ENCODE measurements around the gene FAM234B.

The FAM234B gene

GRCh38 chr12:13093848-13094220 lies 49.7 kb downstream of the FAM234B start:
- Histone ChIP-seq H3K9ac (ENCODE audit: low read depth, low read length, poor library complexity, severe bottlenecking) (no peak overlapping the region), H3K4me3 (ENCODE audit: low read length, poor library complexity, severe bottlenecking) (no peak overlapping the region), H4K20me1 (ENCODE audit: insufficient read depth, low read length, poor library complexity, severe bottlenecking) (no peaks in the 10 kb centered on the region), H3K4me2 (ENCODE audit: low read depth, low read length, poor library complexity, severe bottlenecking) (no peak overlapping the region), H3K79me2 (ENCODE audit: insufficient read depth, low read length) (no peaks in the 10 kb centered on the region), H3K27me3 (ENCODE audit: insufficient read depth, low read length, poor library complexity, severe bottlenecking) (no peaks in the 10 kb centered on the region), H3K9me3 (ENCODE audit: insufficient read depth, low read depth, low read length) (no peaks in the 10 kb centered on the region), H3K4me1 (ENCODE audit: insufficient read depth, low read length, poor library complexity, severe bottlenecking) (peaks cover 13% of the 10 kb centered on the region), H2AFZ (ENCODE audit: low read length) (no peak overlapping the region), H3F3A (ENCODE audit: low read depth) (no peaks in the 10 kb centered on the region), H3K9me2 (replicated peaks; ENCODE audit: low read depth, low read length) (no peaks in the 10 kb centered on the region), H3K36me3 (ENCODE audit: insufficient read depth, low read length) (no peaks in the 10 kb centered on the region)
- TF ChIP-seq EZH2phosphoT487 (IDR thresholded peaks at IDR 0.05; ENCODE audit: borderline replicate concordance) (no peak), CTCF (conservative IDR thresholded peaks at IDR 0.05; ENCODE audit: low read length) (no peak)

GRCh38 chr12:13094367-13094766 lies 50.2 kb downstream of the FAM234B start:
- H3K79me2 ChIP-seq (ENCODE audit: insufficient read depth, low read length): no peaks in the 10 kb centered on the region
- no peak overlapping the region for H3K9ac ChIP-seq (ENCODE audit: low read depth, low read length, poor library complexity, severe bottlenecking)
- H3K9me2 ChIP-seq (replicated peaks; ENCODE audit: low read depth, low read length): no peaks in the 10 kb centered on the region
- peaks cover 5% of the 10 kb centered on the region; the same call in 1 of the 2 replicates for H3F3A ChIP-seq (ENCODE audit: low read depth)
- H3K4me1 ChIP-seq (ENCODE audit: insufficient read depth, low read length, poor library complexity, severe bottlenecking): peaks cover 18% of the 10 kb centered on the region
- H3K9me3 ChIP-seq (ENCODE audit: insufficient read depth, low read depth, low read length): no peaks in the 10 kb centered on the region
- H2AFZ ChIP-seq (ENCODE audit: low read length): no peak overlapping the region
- H4K20me1 ChIP-seq (ENCODE audit: insufficient read depth, low read length, poor library complexity, severe bottlenecking): no peaks in the 10 kb centered on the region
- no peak overlapping the region for H3K4me3 ChIP-seq (ENCODE audit: low read length, poor library complexity, severe bottlenecking)
- TF ChIP-seq EZH2phosphoT487 (IDR thresholded peaks at IDR 0.05; ENCODE audit: borderline replicate concordance) (no peak), CTCF (conservative IDR thresholded peaks at IDR 0.05; ENCODE audit: low read length) (no peak)
- H3K4me2 ChIP-seq (ENCODE audit: low read depth, low read length, poor library complexity, severe bottlenecking): no peak overlapping the region
- H3K27me3 ChIP-seq (ENCODE audit: insufficient read depth, low read length, poor library complexity, severe bottlenecking): no peaks in the 10 kb centered on the region
- H3K36me3 ChIP-seq (ENCODE audit: insufficient read depth, low read length): no peaks in the 10 kb centered on the region

- no peak for TF ChIP-seq CTCF (conservative IDR thresholded peaks at IDR 0.05; ENCODE audit: low read length)
- TF ChIP-seq EZH2phosphoT487 (IDR thresholded peaks at IDR 0.05; ENCODE audit: borderline replicate concordance): no peak
- Histone ChIP-seq H3F3A (ENCODE audit: low read depth) (peaks cover 16% of the 10 kb centered on the region), H3K4me2 (ENCODE audit: low read depth, low read length, poor library complexity, severe bottlenecking) (no peak overlapping the region), H3K27me3 (ENCODE audit: insufficient read depth, low read length, poor library complexity, severe bottlenecking) (no peaks in the 10 kb centered on the region), H3K4me1 (ENCODE audit: insufficient read depth, low read length, poor library complexity, severe bottlenecking) (peaks cover 29% of the 10 kb centered on the region), H4K20me1 (ENCODE audit: insufficient read depth, low read length, poor library complexity, severe bottlenecking) (no peaks in the 10 kb centered on the region), H3K79me2 (ENCODE audit: insufficient read depth, low read length) (no peaks in the 10 kb centered on the region), H3K4me3 (ENCODE audit: low read length, poor library complexity, severe bottlenecking) (no peak overlapping the region), H2AFZ (ENCODE audit: low read length) (no peak overlapping the region), H3K36me3 (ENCODE audit: insufficient read depth, low read length) (no peaks in the 10 kb centered on the region), H3K9me3 (ENCODE audit: insufficient read depth, low read depth, low read length) (no peaks in the 10 kb centered on the region), H3K9me2 (replicated peaks; ENCODE audit: low read depth, low read length) (no peaks in the 10 kb centered on the region), H3K9ac (ENCODE audit: low read depth, low read length, poor library complexity, severe bottlenecking) (no peak overlapping the region)
These were observed 51.2 kb downstream of the FAM234B start for GRCh38 chr12:13095266-13095995.
